HG03135 (cell line): ENCODE measurements around the gene GRIK4.

Experiments used
- ATAC-seq: cut with Tn5 transposase; IDR thresholded peaks from one replicate; pipeline ENCODE4 v1.9.1; 2021; ENCODE audit warnings: mild to moderate bottlenecking, moderate library complexity; ENCODE audit not compliant: unreplicated experiment

GRIK4 gene

DNA sequence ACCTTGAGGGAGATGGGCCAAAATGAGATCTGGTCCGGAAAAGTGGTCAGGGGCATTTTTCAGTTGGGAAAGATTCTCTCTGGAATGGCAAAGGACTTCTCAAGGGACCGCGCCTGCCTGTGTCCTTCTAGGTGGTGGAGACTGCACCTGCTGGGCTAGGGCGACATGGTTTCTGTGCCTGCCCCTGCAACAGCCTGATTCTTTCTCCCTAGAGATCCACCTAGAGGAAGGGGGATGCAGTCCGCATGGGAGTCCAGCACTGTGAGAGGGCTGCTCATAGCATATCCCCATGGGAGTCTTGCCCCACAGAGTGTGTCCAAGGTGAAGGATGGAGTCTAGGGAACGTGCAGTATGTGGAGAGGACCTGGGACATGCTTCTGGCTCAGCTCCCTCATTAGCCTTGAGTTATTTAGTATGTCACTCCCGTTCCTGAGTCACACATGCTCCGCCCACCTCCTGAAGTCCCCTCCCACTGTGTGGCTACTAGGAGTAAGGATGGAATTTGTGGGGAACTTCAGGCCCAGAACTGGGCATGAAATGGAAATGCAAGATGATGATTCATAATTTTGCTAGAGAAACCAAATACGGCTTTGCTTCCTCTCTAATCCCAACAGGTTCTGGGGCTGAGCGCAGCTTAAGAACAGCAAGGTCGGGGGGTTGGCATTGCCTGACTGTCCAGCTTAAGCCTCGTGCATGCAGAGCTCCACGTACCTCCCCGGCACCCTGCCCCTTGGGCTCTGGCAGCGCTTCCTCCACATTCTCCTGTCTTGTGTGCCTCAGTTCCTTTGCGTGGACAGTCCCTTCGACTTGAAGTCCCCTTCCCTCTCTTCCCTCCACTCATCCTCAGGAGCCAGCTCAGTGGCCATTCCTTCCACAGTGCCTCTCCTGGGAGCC lies 35.0 kb downstream of the GRIK4 start:
- no peak for ATAC-seq

DNA sequence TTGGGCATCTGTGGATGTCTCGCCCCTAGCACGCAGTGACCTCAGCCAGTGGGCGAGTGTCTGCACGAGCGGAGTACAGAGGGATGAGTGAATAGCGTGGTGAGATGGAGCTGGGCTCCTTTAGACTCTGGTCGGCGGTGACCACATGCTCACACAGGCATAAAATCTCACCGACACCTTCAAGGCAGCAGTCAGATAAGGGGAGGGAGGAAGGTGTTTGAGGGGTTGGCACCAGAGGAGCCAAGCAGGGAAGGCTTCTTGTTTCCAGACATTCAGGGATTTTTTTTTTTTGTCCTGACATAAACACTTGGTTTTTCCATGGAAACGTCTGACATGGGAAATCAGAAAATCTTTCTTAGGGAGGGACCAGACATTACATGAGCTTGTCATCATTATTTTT lies 35.8 kb downstream of the GRIK4 start:
- ATAC-seq: no peak

DNA sequence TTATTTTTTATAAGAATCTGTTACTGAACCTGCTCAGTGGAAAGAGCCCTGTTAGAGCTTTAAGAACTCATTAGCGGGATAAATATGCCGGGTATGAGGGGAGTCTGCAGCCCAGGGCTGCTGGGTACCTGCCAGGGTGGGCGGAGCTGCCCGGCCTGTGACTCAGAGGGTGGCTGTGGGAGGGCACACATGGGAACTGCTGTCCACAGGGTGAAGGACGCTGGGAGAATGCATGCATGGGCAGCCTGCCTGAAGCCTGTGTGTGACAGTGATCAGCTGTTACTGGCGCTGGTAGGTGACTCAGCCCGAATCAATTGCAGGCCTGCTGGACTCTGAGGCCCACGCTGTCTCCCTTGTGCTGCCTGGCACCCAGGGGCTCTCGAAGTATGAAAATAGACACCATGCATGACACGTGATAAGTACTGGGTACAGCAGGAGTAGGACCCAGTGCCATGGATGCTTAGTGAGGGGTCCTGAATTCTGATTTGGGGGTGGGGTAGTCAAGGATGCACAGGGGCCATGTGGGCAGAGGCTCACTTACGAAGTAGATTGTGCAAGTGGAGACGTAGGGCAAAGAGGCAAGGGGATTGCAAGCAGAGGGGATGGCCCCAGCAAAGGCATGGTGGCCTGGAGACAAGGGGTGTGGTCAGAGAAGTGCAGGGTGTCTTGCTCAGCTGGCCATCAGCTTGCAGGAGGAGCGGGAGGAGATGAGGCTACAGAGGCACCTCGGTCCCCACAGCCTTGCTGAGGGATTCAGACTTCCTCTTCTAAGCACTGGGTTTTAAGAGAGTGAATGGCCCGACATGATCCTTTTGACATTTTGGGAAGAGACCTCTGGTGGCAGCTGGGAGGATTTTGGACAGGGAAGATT lies 36.5 kb downstream of the GRIK4 start:
- ATAC-seq: no peak

DNA sequence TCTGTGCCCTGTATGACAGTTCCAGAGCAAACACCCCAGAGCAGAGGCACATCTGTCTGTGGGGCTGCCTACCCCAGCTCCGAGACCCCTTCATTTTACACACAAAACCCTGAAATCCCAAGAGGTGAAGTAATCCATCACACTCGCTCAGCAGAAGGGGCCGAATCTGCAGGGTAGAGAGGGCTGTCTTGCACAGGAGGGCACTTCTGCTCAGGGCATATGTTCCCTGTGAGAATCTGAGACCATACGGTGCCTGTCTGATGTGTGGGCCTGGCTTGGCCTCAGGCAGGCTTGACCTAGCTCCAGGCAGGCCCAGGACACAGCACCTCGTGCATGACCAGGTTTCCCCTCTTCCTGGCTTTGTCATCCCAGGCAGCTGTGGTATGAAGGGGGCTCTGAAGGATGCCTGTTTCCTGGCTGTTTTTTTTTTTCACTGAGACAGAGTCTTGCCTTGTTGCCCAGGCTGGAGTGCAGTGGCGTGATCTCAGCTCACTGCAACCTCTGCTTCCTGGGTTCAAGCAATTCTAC lies 37.2 kb downstream of the GRIK4 start:
- no peak for ATAC-seq

DNA sequence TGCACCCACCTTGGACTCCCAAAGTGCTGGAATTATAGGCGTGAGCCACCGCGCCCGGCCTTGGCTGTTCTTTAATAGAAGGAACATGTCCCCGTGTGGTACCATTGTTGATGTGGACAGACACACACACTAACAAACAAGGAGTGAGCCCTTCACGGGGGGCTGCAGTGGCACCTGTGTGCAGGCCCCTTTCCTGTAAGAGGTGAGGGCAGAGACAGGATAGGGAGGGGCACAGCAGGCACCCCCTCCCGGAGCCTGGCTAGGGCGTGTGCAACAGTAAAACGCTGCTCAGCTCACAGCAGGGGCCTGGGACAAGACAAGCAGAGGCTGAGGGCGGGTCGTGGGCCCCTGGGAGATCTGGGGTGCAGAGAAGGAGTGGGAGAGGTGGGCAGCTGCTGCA lies 37.8 kb downstream of the GRIK4 start:
- ATAC-seq: no peak

DNA sequence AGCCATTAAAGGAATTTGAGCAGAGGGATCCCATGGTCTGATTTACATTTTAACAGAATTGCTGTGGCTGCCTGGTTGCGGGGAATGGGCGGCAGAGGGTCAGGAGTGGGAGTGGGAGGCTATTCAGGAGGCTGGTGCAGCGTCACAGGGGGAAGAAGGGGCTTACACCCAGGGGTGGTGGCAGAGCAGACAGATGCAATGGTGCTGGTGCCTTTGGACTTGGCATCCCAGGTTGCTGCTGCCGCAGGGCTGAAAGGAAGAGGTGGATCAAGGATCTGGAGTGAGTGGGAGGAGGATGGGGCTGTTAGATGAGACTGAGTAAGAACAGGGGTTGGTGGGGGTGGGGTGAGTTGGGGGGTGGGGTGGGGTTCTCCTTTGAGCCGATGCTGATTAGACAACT lies 38.5 kb downstream of the GRIK4 start:
- ATAC-seq: no peak

DNA sequence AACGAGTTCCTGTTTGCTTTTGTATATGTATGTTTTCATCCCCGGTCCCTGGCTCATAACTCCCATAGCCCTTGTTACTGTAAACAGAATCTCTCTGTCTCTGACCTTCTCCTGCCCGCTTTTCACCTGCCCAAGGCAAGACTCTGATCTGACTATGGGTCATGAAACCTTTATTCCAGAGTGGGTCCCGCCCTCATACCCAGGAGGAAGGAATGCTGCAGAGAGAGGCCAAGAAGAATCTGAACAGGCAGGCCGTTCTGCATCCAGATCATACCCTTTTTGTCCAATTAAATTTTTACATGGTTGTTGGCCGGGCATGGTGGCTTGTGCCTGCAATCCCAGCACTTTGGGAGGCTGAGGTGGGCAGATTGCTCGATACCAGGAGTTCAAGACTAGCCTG lies 39.6 kb downstream of the GRIK4 start:
- no peak for ATAC-seq

DNA sequence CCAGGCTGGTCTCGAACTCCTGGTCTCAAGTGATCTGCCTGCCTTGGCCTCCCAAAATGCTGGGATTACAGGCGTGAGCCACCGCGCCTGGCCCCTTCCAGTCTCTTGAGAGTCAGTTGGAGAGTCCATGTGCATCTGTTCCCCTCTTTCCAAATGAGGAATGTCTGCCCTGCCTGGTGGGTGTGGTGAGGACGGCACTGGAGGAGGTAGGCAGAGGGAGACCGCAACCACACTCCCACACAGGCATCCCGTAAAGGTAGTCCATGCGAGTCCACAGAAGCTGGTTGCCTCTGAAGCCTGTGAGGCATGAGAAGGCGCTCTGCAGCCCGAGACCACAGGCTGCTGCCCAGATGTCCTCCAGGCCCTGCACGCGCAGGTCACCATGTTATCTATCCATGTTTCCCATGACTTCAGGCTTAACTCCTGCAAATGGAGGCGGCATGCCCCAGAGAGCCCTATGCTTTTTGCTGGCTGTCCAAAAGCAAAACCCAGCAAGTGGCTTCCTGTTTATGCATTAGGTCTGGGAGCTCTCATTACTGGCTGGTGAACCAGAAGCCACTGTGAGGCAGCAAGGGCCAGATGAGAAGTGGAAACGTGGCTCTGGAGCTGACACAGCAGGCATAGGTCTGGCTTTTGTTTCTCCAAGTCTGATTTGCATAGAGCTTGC lies 43.4 kb downstream of the GRIK4 start:
- ATAC-seq: no peak

DNA sequence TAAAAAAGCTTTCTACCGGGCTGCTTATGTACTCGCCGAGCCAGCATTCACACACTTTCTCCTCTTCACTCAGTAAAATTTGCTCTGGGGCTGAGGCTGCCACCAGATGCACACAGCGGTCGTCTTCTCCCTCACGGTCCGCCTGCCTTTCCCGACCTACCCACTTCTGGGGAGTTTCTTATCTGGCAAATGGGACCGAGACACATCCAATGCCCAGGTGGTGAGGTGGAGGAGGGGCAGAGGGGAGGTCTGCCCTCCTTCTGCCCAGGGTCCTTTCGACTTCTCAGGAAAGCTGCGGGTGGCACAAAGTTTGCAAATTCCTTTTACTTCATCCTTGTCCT lies 43.9 kb downstream of the GRIK4 start:
- ATAC-seq: no peak

DNA sequence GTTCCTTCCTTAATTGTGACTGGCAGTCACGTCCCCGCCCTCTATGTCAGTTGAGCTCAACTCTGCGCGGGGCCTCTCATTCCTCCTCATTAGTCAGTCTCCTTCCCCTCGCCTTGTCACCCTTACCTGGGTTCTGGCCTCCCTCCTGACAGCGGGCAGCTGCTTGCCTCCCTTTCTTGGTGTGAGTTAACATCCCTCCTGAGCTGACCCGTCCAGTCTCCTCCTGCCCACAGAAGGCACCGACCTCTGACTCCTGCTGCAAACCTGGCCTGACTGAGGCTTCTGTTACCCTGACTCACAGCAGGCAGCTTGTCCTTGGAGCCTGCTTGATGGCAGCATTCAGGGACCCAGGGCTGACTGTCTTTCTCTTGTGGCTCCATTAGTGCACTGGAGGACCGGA lies 45.2 kb downstream of the GRIK4 start:
- ATAC-seq: no peak

DNA sequence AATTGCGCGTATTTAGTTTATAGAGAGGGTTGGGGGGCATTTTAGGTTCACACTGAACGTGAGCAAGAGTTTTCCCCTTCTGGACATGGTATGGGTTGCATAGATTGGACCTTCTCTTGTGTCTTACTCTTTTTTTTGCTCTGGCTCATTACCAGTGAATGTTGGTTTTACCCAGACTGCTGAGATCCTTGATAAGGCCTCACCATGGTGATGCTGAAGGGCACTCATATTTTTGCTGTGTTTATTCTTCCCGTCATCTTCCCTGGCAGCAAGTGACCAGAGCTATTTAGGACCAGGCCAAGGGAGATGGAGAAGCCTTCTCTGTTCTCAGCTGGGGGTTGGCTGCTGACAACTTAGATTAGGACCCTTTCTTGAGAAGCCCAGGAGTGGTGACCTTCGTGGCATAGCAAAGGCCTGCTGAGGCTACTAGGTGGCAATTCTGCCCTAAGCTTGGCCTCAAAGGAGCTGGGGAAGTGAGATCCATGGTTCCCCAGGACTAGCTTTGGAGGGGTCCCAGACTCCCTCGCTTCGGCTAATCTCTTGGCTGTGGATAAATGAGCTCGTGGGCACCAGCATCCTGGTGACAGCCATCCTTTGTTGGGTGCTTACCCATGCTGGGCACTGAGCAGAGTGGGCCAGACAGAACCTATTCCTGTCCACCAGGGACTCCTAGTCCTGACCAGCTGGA lies 47.3 kb downstream of the GRIK4 start:
- ATAC-seq: no peak

DNA sequence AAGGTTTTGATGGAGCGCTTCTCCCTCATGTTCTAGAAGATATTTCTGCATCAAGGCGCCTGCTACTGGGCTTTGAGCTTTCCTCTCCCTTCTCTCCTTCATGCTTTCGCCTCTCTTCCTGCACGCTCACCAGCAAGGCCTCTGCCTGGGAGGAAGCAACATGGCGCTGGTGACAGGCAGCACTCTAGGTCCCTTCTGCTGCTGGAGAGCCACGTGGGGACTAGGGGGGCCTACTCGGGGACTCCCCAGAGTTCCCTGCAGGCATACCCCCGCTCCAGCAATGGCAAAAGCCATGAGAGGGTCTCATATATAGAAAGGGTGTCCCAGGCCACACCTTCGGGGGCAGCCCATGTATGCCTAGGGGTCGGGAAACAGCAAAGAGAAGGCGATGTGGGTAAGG lies 49.7 kb downstream of the GRIK4 start:
- ATAC-seq: no peak

DNA sequence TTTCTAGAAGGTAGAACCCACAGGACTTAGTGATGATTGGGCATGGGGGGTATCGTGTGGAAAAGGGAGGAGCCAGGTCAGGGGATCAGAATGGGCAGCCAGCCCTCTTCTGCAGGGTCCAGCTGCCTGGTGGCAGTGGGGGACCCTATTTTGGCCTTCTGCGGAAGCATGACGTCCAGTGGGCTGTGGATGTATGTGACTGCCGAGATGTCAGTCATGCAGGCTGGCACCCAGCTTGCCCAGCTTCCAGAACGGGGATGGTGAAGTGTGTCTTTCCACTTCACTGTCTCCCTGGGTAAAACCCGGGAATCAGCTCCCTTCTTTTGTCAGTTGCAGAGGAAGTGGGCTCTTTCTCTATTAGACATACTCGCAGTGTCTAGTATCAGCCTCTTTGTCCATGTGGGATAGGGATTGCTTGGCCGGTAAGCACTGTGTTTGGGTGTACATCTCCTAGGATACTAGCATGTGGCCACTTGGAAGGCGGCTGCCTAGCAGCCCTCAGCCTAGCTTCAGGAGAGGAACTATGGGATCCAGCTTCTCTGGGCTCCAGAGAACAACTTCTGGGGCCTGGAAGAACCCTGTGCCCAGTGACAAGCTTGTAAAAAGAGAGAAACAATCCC lies 51.4 kb downstream of the GRIK4 start:
- no peak for ATAC-seq

DNA sequence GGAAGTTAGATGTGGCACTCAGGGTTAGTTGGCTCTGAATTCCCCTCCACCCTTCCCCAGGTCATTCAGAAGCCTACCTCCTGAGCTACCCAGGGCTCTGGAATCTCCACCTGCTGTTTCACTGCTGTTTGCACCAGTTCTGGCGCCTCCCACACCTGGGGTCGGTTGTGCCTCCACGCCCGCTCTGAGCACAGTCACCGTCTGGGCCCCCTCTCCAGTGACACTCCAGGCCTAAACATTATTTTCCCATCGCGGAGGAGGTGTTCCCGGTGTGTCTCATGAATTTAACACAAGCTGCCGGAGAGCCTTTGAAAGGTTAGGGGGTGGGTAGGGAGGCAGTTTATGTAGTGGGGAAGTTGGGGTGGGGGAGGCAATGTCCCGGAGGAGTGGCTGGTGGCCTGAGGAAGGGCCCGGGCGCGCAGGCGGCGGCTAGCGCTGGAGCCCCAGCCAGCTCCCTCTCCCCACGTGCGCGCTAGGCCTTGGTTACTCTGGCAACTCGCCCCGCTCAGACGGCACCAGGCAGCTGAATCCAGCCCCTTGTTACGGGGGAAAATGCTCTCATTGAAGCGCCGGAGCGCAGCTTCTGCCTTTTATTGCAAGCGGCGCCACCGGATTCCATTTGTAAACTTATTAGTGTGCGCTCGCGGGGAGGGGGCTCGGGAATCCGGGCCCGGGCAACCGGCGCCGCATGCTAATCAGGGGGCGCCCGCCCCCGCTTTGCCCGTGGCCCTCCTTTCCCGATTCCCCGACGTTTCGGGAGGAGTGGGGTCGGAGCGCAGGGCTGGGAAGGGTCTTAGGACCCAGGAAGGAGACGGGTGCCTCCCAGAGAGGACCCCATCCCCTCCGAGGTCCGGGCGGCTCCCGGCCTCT lies 52.4 kb downstream of the GRIK4 start:
- no peak for ATAC-seq

DNA sequence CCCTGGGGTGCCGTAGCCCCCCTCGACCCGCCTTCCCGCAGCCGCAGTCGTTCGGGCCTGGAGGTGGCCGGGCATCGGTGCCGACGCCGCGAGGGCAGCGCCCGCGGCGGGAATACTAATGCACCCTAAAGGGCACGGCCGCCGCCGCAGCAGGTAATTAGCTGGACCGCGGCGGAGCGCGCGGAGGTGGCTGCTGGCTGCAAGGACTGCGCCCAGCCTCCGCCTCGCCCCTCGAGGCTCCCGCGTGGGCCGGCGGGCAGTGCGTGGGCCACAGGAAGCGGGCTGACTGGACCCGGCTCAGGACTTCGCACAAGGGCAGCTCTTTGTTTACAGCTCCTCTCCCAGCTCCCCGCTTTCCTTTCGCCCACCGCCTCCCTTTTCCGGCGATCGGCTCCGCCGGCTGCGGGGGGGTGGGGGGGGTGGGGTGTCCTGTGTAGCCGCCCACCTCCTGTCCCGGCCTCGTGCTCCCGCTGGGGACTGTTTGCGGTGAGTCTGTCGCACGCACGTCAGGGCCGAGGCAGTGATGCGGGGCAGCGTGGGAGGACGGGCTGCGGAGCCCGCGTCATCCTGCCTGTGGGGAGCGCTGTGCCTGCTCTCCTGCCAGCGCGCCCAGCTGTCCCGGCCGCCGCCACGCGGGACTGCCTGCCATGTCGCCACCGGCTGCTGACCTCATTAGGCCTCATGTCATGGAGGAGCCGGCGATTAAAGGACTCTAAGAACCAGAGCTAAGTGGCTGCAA lies 53.2 kb downstream of the GRIK4 start:
- ATAC-seq: no peak

DNA sequence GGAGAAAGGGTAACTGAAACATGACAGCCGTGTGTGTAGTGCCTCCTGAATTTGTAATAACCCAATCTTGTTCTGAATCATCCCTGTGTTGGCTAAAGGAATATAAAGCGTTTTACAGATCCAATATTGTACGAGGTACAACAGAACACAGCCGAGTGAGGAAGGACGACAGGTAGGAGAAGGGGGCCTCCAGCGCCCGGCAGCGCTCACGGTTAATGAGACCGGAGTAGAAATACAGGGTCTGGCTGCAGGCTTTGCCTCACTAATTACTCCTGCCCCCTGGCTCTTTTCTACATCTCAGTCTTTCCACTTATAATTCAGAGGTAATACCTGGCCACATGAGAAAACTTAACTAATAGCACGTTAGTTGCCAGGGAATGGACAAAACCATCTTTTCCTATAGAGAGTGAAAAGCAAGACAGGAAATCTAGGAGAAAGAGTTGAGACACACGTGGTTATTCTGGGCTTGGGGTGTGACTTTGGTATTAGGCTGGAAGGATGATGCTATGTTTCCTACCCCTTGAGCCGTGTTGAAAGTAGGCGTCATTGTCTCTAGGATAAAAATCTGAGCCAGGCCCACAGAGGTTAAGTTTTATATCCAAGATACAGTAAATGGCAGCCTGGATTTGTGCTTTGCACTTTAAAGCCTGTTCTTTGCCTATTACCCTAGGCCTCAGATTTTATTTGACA lies 54.1 kb downstream of the GRIK4 start:
- ATAC-seq: no peak

DNA sequence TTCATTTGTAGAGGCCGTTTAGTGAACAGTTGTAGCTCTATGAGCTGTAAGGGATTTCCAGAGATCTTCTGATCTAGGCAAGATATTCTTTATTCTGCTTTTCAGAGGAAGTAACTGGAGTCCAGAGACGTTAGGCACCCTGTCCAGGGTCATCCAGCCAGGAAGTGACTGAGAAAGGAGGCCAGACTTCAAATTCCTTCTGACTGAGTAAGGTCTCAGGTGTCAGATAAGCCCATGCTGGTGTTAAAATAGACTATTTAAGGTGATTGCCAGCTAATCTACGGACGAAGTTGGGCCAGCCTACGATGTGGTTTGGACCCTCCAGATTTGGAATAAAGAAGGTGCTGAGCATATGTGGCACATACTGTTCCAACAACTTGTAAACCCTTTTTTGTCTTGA lies 54.6 kb downstream of the GRIK4 start:
- no peak for ATAC-seq
